ENCODE results near the gene HMGXB4.

Gene HMGXB4

DNA sequence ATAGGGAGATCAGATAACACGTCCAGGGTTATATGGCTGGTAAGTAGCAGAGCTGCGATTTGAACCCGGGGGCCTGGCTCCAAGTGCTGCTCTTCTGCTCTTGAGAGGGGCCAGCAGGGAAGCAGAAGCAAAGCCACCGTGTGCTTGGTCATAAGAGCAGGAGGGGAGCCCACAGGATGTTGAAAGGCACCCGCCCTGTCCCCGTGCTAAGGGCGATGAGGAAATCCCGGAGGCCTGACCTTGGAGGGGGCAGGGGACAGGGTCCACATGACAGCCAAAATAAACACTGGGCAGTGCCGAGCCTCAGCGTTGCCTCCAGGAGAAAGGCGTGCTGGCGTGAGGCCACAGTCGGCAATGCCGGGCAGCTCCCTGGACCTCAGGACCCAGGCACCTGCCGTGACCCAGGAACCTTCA, 71.2 kb downstream of the HMGXB4 start:
- DNase-seq = peak; percentile 68

DNA sequence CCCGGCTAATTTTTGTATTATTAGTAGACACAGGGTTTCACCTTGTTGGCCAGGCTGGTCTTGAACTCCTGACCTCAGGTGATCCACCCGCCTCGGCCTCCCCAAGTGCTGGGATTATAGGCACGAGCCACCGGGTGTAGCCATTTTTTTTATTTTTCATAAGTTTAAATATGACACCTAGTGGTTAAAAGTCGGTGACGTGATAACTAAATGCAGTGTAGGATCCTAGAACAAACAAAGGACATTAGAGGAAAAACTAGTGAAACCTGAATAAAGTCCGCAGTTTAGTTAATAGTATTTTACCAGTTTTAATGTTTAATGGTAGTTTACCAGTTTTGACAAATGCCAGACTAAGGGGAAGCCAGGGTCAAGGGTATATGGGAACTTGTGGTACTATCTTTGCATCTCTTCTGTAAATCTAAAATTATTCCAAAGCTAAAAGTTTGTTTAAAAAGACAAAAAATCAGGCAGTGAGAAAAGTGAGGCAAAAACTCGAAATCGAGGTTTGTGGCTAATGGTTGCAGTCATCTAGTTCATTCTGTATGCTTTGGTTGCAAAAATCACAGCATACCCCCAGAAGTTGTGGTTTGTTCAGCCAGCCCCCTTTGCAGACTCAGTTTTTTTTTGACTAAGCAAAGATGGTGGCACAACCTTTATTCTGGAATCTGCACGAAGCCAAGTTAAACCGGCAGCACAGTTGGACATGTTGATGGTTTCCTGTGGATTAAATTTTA, 72.0 kb downstream of the HMGXB4 start:
- no peak for DNase-seq

DNA sequence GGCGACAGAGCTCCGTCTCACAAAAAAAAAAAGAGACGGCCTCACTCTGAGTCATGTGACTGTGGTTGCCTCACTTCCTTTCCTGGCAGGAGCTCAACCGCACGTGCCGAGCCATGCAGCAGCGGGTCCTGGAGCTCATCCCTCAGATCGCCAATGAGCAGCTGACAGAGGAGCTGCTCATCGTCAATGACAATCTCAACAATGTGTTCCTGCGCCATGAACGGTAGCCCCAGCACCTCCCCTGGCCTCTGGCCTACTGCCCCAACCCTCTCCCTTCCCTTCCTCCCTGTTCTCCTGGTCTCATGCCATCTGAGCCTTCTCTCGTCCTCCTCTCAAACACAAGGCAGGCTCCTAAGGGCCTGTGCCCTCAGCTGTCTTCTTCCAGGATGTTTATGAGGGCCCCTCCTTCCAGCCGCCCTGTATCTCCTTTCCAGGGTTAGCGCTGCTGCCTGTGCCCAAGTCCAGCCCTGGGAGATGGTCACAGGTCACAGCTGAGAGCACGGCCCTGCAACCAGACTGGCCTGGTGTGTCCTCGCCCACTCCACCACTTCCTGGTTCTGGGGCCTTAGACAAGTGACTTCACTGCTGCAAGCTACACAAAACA, 73.1 kb downstream of the HMGXB4 start:
- peak; percentile 78 for DNase-seq

DNA sequence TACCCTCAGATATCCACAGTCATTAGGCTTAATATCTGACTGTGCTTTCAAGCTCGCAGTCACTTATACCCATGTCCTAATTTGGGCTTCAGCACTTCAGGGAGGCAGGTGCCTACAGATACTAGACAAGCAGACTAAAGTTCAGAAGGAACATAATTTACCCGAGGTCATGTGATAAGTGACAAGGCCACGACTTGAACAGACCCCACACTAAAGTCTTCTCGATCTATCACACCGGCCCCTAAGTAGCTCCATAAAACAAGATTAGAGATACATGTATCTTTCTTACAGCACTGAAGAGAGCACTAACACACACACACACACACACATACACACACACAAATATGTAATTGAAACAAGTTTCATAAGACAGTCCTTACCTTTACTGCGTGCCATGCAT, 75.0 kb downstream of the HMGXB4 start:
- no peak for DNase-seq

DNA sequence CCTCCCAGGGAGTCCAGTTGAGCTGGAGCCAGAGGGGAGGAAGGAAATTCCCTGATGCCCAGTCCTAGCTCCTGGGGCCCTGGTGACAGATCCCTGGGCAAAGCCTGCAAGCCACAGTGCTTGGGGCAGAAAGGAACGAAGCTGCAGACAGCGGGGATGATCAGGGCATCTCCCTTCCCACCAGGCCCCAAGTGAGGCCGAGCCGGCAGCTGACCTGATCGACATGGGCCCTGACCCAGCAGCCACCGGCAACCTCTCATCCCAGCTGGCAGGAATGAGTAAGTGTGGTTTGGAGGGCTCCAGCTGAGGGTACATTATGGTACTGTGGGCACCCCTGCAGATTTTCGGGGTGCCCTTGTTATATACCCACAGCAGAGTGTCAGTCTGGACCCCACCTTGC, 75.9 kb downstream of the HMGXB4 start:
- DNase-seq = no peak

DNA sequence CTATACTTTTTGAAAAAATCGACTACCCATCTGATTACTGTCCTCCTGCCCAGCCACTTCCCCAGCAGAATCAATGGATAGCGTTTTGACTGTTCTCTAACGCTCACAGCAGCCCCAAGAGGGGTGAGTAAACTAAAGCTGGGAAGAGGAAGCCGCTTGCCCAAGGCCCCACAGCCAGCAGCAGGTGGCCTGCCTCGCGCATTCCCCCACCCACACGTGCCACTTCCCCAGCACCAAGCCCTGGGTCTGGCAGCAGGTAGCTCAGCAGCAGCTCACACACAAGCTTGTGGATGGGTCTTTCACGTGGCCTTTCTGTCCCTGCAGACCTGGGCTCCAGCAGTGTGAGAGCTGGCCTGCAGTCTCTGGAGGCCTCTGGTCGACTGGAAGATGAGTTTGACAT, 76.7 kb downstream of the HMGXB4 start:
- DNase-seq = no peak

DNA sequence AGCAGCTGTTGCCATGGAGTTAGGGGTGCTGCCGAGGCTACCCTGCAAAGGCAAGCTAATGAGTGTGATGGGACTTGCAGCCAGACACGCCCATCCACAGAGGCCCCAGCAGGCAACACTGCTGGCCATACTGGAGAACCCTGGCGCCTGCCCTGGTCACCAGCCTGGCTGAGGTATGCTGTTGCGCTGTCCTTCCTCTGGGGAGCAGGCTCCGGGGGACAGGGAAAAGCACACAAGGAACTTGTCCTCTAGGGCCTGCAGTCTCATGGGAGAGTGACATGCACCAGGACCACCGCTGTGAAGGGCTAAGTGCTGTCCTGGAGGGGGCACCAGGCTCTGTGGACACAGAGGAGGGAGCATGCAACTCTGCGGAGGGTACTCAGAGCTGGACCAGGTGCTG, 78.2 kb downstream of the HMGXB4 start:
- no peak for DNase-seq

DNA sequence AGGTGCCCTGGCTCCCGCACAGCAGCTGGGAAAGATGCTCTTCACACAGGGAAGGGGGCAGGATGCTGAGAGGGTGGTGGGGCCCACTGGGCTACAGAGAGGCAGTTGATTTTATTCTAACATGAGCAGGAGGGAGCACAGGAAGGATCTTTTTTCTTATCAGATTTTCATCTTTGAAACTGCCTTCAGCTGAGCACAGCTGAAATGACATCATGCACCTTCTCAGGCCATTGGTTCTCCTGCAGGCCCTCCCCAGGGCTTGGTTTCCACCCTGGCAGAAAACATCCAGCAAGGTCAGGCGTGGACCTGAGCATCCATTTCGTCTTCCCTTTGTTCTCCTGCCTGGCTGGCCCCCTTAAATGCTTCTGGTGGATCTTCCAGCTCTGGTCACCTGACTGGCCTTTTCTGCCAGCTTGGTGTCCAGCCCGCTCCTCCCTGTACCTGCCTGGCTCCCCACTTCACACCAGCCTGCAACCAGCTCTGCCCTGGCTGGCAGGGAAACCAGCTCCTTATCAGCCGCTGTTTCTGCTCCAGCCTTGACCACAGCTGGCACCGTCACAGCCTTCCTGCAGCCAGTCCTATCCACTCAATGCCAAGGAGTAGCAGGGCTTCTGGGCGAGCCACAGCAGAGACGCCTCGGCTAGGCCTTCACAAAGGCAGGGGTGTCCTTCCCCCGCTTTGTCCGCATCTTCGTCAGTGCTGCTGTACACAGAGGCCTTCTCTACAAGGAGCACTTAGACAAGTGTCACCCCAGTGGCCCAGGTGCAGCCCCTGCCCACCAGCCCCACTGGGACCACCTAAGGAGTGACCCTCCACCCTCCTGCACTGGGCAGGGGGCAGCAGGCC, 78.9 kb downstream of the HMGXB4 start:
- DNase-seq = no peak

DNA sequence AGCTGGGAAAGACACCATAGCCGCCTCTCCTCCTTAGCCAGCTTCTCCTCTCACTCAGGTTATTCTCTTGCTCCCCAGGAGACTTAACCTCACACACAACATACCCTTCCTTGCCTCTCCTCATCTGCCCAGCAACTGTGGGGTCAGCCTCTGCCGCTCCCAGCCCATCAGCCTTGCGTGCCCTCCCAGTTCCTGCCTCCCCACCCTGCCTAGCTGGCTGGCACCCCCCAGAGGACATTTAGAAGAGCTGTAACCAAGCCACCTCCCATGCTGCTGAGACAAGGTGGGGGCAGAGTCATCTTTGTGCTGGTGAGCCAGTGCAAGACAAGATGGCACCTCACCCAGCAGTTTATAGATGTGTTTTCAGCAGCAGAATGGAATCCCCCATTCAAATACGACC, 80.6 kb downstream of the HMGXB4 start:
- DNase-seq = no peak

DNA sequence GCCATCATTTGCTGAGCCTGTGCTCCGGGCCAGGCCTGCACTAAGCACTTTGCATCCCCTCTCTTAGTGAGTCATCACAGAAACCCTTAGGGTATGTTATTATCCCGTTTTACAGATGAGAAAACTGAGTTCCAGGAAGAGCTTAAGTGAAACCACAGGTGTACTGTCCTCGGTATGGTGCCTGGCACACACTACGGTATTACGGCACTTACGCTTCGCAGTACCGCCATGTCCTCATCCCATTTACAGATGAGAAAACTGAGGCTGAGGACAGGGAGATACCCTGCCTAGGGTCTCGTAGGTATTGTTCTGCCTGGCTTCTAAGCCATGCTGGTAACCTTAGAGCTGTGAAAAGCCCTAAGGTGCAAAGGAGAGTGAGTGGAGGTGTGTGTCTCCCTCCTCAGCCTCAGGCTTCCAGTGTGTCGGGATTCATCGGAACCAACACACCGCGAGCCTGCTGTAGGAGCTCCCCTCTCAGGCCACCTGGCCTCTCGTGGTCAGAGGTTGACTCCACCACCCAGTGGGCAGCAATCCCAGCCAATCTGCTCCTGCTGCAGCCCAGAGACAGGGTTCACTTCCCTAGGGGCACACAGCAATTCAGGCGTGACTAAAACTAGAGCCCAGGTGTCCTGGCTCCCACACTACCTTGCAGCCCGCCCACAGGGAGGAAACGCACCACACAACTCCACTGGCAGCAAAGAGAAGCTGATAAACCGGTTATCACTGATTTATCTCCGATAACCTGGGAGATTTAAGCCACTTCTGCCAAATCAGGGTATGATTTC, 84.0 kb downstream of the HMGXB4 start:
- DNase-seq = no peak

DNA sequence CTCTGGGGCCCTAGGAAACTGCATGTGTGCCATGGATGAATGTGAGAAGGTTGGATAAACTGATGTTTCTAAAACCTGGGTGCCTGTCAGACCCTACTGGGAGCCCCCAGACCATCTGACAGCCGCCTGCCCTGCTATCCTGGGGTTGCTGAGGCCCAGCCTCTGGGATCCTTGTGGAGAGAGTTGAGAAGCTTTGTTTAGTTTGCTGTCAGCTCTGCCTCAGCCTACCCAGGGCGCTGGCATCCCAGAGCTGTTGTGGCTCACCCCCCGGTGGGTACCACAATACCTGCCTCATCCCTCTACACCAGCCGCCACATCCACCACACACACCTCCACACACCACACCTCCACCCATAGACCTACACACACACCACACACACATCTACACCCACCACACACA, 85.1 kb downstream of the HMGXB4 start:
- DNase-seq = no peak

DNA sequence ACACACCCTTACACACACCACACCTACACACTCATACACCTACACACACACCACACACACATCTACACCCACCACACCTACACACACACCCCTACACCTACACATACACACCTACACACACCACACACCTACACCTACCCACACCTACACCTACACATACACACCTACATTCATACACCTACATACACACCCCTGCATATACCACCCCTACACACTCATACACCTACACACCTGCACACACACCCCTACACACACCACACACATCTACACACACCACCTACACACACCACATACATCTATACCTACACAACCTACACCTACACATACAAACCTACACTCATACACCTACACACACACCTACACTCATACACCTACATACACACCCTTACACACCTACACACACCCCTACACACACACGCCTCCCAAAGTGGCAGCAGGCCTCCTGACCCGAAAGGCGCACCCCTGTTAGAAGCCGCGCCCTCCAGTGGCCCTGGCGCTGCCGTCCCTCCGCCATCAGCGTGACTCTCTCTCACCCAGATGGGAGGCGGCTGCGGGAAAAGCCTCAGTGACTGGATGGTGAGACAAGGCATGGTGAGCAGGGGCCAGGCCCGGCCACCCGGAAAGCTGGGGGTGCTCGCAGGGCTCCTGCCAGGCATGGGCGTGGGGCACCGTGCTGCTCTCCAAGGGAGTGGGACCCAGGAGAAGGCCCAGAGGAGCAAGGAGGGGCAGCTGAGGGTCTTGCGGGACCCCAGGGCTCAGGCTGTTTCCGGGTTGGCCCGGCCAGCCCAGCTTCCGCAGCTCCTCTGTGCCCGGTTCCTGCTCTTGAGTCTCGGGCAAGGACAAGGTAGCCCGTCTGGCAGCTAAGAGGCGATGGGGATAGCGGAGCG, 86.6 kb downstream of the HMGXB4 start:
- DNase-seq = no peak

DNA sequence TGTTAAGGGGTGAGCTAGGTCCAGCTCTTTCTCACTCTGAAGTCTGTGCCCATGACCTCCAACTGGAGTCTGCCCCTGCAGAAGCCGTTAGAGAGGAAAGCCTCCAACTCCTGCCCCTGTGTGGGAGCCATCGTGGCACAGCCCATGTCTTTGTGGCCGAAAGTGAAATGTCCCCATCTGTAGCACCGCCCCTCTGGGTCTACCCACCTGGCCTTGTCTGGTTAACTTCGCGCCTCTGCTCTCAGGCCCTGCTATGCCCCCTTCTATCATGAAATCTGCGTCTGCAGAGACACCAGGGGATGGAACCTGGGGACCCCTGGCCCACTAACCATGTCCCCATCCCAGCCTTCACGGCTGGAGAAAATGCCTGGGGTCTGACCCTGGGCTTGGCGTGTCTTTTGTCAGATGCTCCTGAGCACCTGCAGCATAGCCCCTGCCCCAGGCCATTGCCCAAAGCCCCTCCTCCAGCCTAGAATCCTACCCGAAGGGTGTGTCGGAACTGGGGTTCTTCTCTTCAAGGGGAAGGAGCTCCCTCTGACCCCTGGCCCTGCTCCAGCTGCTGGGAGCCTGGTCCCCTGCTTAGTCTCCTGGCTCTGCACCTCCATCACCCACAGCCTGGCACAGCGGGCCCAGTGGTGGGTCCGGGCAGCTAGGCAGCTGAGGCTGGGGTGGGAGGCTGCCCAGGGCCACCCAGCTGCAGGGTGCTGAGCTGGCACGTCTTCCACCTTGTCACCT, 87.8 kb downstream of the HMGXB4 start:
- DNase-seq = no peak

Data from CD4-positive, alpha-beta T cell treated with Interleukin-15 for 1 hour (primary cell).